BLaER1 (cell line): ENCODE results near the gene NCBP3.
A peak's percentile ranks its signal among the peaks of the same experiment; 100 is the strongest.
"Not testable (repeated sequence)": the region's sequence is repeated elsewhere in the genome, so short reads cannot be mapped to it uniquely, and the experiment has no call there.

Experiments
- H3K27ac ChIP-seq: shearing (Covaris generic); formaldehyde crosslinking; 2 replicates; pipeline ENCODE4 v1.8.1; 2022
- H3K27me3 ChIP-seq: shearing (Covaris generic); formaldehyde crosslinking; 2 replicates; pipeline ENCODE4 v1.8.1; 2022
- H3K36me3 ChIP-seq: shearing (Covaris generic); formaldehyde crosslinking; 2 replicates; pipeline ENCODE4 v1.8.1; 2022
- H3K4me1 ChIP-seq: shearing (Covaris generic); formaldehyde crosslinking; 2 replicates; pipeline ENCODE4 v1.8.1; 2022
- H3K4me2 ChIP-seq: shearing (Covaris generic); formaldehyde crosslinking; 2 replicates; pipeline ENCODE4 v1.8.1; 2022
- H3K4me3 ChIP-seq: shearing (Covaris generic); formaldehyde crosslinking; 2 replicates; pipeline ENCODE4 v1.8.1; 2022
- H3K9ac ChIP-seq: shearing (Covaris generic); formaldehyde crosslinking; 2 replicates; pipeline ENCODE4 v1.8.1; 2022
- H3K9me3 ChIP-seq: shearing (Covaris generic); formaldehyde crosslinking; 2 replicates; pipeline ENCODE4 v1.8.1; 2022
- H4K20me1 ChIP-seq: shearing (Covaris generic); formaldehyde crosslinking; 2 replicates; pipeline ENCODE4 v1.8.1; 2022
- Cebpa-rat ChIP-seq: shearing (Covaris generic); IDR thresholded peaks from 2 replicates; pipeline ENCODE4 v1.8.1; 2022

NCBP3 gene

GRCh38 chr17:3852561-3852960, 6.5 kb upstream of the NCBP3 start:
- Histone ChIP-seq H3K4me2 (peak overlapping the region; percentile 31), H3K27me3 (no peaks in the 10 kb centered on the region)
- TF ChIP-seq Cebpa-rat = no peak

GRCh38 chr17:3851461-3852100, 5.5 kb upstream of the NCBP3 start:
- H4K20me1 ChIP-seq = no peaks in the 10 kb centered on the region
- peaks cover 18% of the 10 kb centered on the region for H3K4me1 ChIP-seq
- H3K36me3 ChIP-seq = no peaks in the 10 kb centered on the region
- H3K4me2 ChIP-seq = no peak overlapping the region
- no peak for TF ChIP-seq Cebpa-rat
- no peak overlapping the region for H3K27ac ChIP-seq
- H3K9me3 ChIP-seq = no peaks in the 10 kb centered on the region
- H3K9ac ChIP-seq = no peak overlapping the region
- H3K4me3 ChIP-seq = no peak overlapping the region
- no peaks in the 10 kb centered on the region for H3K27me3 ChIP-seq

More at GRCh38 chr17:3852561-3852960, 6.5 kb upstream of the NCBP3 start:
- Histone ChIP-seq H3K9me3 (no peaks in the 10 kb centered on the region), H3K4me1 (peaks cover 15% of the 10 kb centered on the region), H3K36me3 (no peaks in the 10 kb centered on the region), H3K27ac (no peak overlapping the region), H3K4me3 (no peak overlapping the region), H4K20me1 (no peaks in the 10 kb centered on the region), H3K9ac (no peak overlapping the region)

GRCh38 chr17:3848229-3848835, 2.3 kb upstream of the NCBP3 start:
- Histone ChIP-seq H3K27ac (no peak overlapping the region), H3K36me3 (peaks cover 13% of the 10 kb centered on the region), H3K4me3 (no peak overlapping the region), H3K27me3 (no peaks in the 10 kb centered on the region), H3K9me3 (no peaks in the 10 kb centered on the region), H3K4me1 (peaks cover 41% of the 10 kb centered on the region), H4K20me1 (peaks cover 24% of the 10 kb centered on the region), H3K9ac (no peak overlapping the region), H3K4me2 (no peak overlapping the region)
- no peak for TF ChIP-seq Cebpa-rat

- no peak overlapping the region for H3K9ac ChIP-seq
- TF ChIP-seq Cebpa-rat = no peak
- H3K9me3 ChIP-seq = no peaks in the 10 kb centered on the region
- H3K36me3 ChIP-seq = peaks cover 23% of the 10 kb centered on the region
- no peak overlapping the region for H3K4me2 ChIP-seq
- peaks cover 42% of the 10 kb centered on the region for H3K4me1 ChIP-seq
- peaks cover 36% of the 10 kb centered on the region for H4K20me1 ChIP-seq
- no peak overlapping the region for H3K4me3 ChIP-seq
- H3K27ac ChIP-seq = no peak overlapping the region
- H3K27me3 ChIP-seq = no peaks in the 10 kb centered on the region
Measured at GRCh38 chr17:3847165-3847670, 1.2 kb upstream of the NCBP3 start.

GRCh38 chr17:3846437-3847164, 555 bp upstream of the NCBP3 start:
- H3K4me2 ChIP-seq = peak overlapping the region; percentile 59
- no peak overlapping the region for H3K27ac ChIP-seq
- H3K4me3 ChIP-seq = peak overlapping the region; percentile 98; the same call in 1 of the 2 replicates
- H3K36me3 ChIP-seq = peaks cover 29% of the 10 kb centered on the region
- H3K4me1 ChIP-seq = peaks cover 46% of the 10 kb centered on the region
- no peak overlapping the region for H3K9ac ChIP-seq
- no peak for TF ChIP-seq Cebpa-rat
- H4K20me1 ChIP-seq = peaks cover 41% of the 10 kb centered on the region
- no peaks in the 10 kb centered on the region for H3K27me3 ChIP-seq
- H3K9me3 ChIP-seq = no peaks in the 10 kb centered on the region

- Histone ChIP-seq H3K4me1 (peaks cover 46% of the 10 kb centered on the region), H3K4me2 (peak overlapping the region; percentile 92), H4K20me1 (peaks cover 48% of the 10 kb centered on the region), H3K27me3 (no peaks in the 10 kb centered on the region), H3K9ac (peak overlapping the region; percentile 98), H3K9me3 (no peaks in the 10 kb centered on the region), H3K4me3 (peak overlapping the region; percentile 98), H3K27ac (peak overlapping the region; percentile 96), H3K36me3 (peaks cover 42% of the 10 kb centered on the region)
- no peak for TF ChIP-seq Cebpa-rat
Measured at GRCh38 chr17:3845291-3845620, 790 bp downstream of the NCBP3 start.

GRCh38 chr17:3844556-3844955, 1.5 kb downstream of the NCBP3 start:
- peaks cover 53% of the 10 kb centered on the region for H4K20me1 ChIP-seq
- peaks cover 46% of the 10 kb centered on the region for H3K4me1 ChIP-seq
- H3K9me3 ChIP-seq, H3K9ac ChIP-seq, H3K27ac ChIP-seq, H3K27me3 ChIP-seq: not testable (repeated sequence)
- H3K4me2 ChIP-seq = peak overlapping the region; percentile 92
- peaks cover 49% of the 10 kb centered on the region for H3K36me3 ChIP-seq
- peak overlapping the region; percentile 98 for H3K4me3 ChIP-seq

- Histone ChIP-seq H3K4me1 (peaks cover 46% of the 10 kb centered on the region), H3K4me3 (no peak overlapping the region), H3K9me3 (no peaks in the 10 kb centered on the region), H4K20me1 (peaks cover 59% of the 10 kb centered on the region), H3K27me3 (no peaks in the 10 kb centered on the region), H3K9ac (no peak overlapping the region), H3K27ac (no peak overlapping the region), H3K4me2 (peak overlapping the region; percentile 92), H3K36me3 (peaks cover 55% of the 10 kb centered on the region)
- no peak for TF ChIP-seq Cebpa-rat
Measured at GRCh38 chr17:3843935-3844516, 2.0 kb downstream of the NCBP3 start.

- Histone ChIP-seq H3K4me2 (no peak overlapping the region), H3K4me3 (no peak overlapping the region), H3K27me3 (no peaks in the 10 kb centered on the region), H4K20me1 (peaks cover 84% of the 10 kb centered on the region), H3K4me1 (peaks cover 15% of the 10 kb centered on the region), H3K9me3 (no peaks in the 10 kb centered on the region), H3K36me3 (peaks cover 99% of the 10 kb centered on the region), H3K9ac (no peak overlapping the region), H3K27ac (no peak overlapping the region)
- TF ChIP-seq Cebpa-rat = no peak
Measured at GRCh38 chr17:3838206-3838605, 7.8 kb downstream of the NCBP3 start.

- H3K4me2 ChIP-seq = no peak overlapping the region
- TF ChIP-seq Cebpa-rat = no peak
- no peaks in the 10 kb centered on the region for H3K27me3 ChIP-seq
- H3K27ac ChIP-seq = no peak overlapping the region
- no peaks in the 10 kb centered on the region for H3K9me3 ChIP-seq
- H3K4me1 ChIP-seq = no peaks in the 10 kb centered on the region
- peaks cover 89% of the 10 kb centered on the region for H3K36me3 ChIP-seq
- no peak overlapping the region for H3K9ac ChIP-seq
- H3K4me3 ChIP-seq = no peak overlapping the region
- H4K20me1 ChIP-seq = peaks cover 69% of the 10 kb centered on the region
Measured at GRCh38 chr17:3836551-3836950, 9.5 kb downstream of the NCBP3 start.
